Liver (tissue), 9 donors: Measurements from ENCODE around the gene TRAPPC3L. TPM values are rescaled to one million over a fixed set of nuclear protein-coding genes. Genes with fewer than 3 reads are reported as not detected.
A peak's percentile ranks its signal among the peaks of the same experiment; 100 is the strongest.

Experiments
- DNase-seq: peaks from one replicate; pipeline ENCODE4 v3.0.0-alpha.2; 2017; ENCODE audit warnings: low spot score
- H3K27ac ChIP-seq, 2 donors: one replicate each; pipeline ENCODE4 v1.7.0; 2013; ENCODE audit warnings: inconsistent platforms in 2 of 2, low read length in 2 of 2, control low read depth in 1 of 2, low read depth in 1 of 2, mild to moderate bottlenecking in 1 of 2
- H3K27me3 ChIP-seq, 4 donors: one replicate each; pipeline versions ENCODE4 v1.6.1 to v1.7.0; 2013; ENCODE audit warnings: low read length in 3 of 4, inconsistent platforms in 1 of 4, mild to moderate bottlenecking in 1 of 4, moderate library complexity in 1 of 4; ENCODE audit not compliant: control insufficient read depth in 4 of 4, insufficient read depth in 4 of 4
- H3K36me3 ChIP-seq, 4 donors: one replicate each; pipeline versions ENCODE4 v1.6.1 to v1.7.0; 2013; ENCODE audit warnings: low read length in 3 of 4, mild to moderate bottlenecking in 3 of 4, low read depth in 1 of 4, moderate library complexity in 1 of 4; ENCODE audit not compliant: control insufficient read depth in 4 of 4, insufficient read depth in 3 of 4
- H3K4me1 ChIP-seq, 4 donors: one replicate each; pipeline versions ENCODE4 v1.6.1 to v1.7.0; 2013; ENCODE audit warnings: low read length in 3 of 4, mild to moderate bottlenecking in 3 of 4, moderate library complexity in 1 of 4; ENCODE audit not compliant: control insufficient read depth in 4 of 4, insufficient read depth in 4 of 4
- H3K4me3 ChIP-seq, 3 donors: one replicate each; pipeline versions ENCODE4 v1.6.1 to v1.7.0; 2013; ENCODE audit warnings: low read length in 3 of 3, control low read depth in 1 of 3, low read depth in 1 of 3, mild to moderate bottlenecking in 1 of 3
- H3K9ac ChIP-seq, 2 donors: one replicate each; pipeline ENCODE4 v1.7.0; 2013; ENCODE audit warnings: low read length in 2 of 2, mild to moderate bottlenecking in 2 of 2, moderate library complexity in 2 of 2, control low read depth in 1 of 2, low read depth in 1 of 2
- H3K9me3 ChIP-seq, 4 donors: one replicate each; pipeline versions ENCODE4 v1.6.1 to v1.7.0; 2013; ENCODE audit warnings: low read length in 3 of 4; ENCODE audit not compliant: control insufficient read depth in 4 of 4
- EGR1 ChIP-seq, 2 donors: IDR thresholded peaks; 2 replicates each; pipeline ENCODE4 v1.6.1; 2016 to 2018; ENCODE audit warnings: antibody characterized with exemption in 2 of 2, low read depth in 2 of 2
- FOXA1 ChIP-seq: IDR thresholded peaks from 2 replicates; pipeline ENCODE4 v1.6.1; 2016; ENCODE audit warnings: antibody characterized with exemption
- FOXA2 ChIP-seq: IDR thresholded peaks from 2 replicates; pipeline ENCODE4 v1.6.1; 2016; ENCODE audit warnings: antibody characterized with exemption
- GABPA ChIP-seq, 2 donors: IDR thresholded peaks in 1 of 2; conservative IDR thresholded peaks in 1 of 2; 2 replicates each; pipeline ENCODE4 v1.6.1; 2016; ENCODE audit warnings: antibody characterized with exemption in 2 of 2, mild to moderate bottlenecking in 1 of 2, moderate library complexity in 1 of 2
- HNF4A ChIP-seq, 2 donors: conservative IDR thresholded peaks; 2 replicates each; pipeline ENCODE4 v1.6.1; 2016; ENCODE audit warnings: antibody characterized with exemption in 2 of 2, mild to moderate bottlenecking in 2 of 2
- HNF4G ChIP-seq: IDR thresholded peaks from 2 replicates; pipeline ENCODE4 v1.6.1; 2016; ENCODE audit warnings: antibody characterized with exemption
- JUND ChIP-seq, 2 donors: IDR thresholded peaks; 2 replicates each; pipeline ENCODE4 v1.6.1; 2016; ENCODE audit warnings: antibody characterized with exemption in 2 of 2
- NR2F2 ChIP-seq: IDR thresholded peaks from 2 replicates; pipeline ENCODE4 v1.6.1; 2016; ENCODE audit warnings: antibody characterized with exemption
- RAD21 ChIP-seq, 2 donors: IDR thresholded peaks; 2 replicates each; pipeline ENCODE4 v1.6.1; 2016; ENCODE audit warnings: antibody characterized with exemption in 2 of 2, mild to moderate bottlenecking in 2 of 2
- SP1 ChIP-seq: IDR thresholded peaks from 2 replicates; pipeline ENCODE4 v1.6.1; 2018; ENCODE audit warnings: antibody characterized with exemption, mild to moderate bottlenecking
- TAF1 ChIP-seq: conservative IDR thresholded peaks from 2 replicates; pipeline ENCODE4 v1.6.1; 2016; ENCODE audit warnings: antibody characterized with exemption, mild to moderate bottlenecking
- YY1 ChIP-seq: IDR thresholded peaks from 2 replicates; pipeline ENCODE4 v1.6.1; 2016; ENCODE audit warnings: antibody characterized with exemption, mild to moderate bottlenecking
- WGBS: extraction: QIAGEN DNeasy Blood & Tissue Kit; methylation state at CpG from one replicate; pipeline ENCODE4 v1.1.7; 2013; 5-methylcytosine and 5-hydroxymethylcytosine counted together
- polyA plus RNA-seq, 2 donors: library from polyadenylated mRNA; stranded (reverse) in 1 of 2; unstranded in 1 of 2; fragments of 200-250 nt in 1 of 2; fragments of >200 nt in 1 of 2; fragmentation: Nextera tagmentation in 1 of 2; extraction: Ambion mirVana in 1 of 2; gene quantifications; one replicate each; pipeline versions ENCODE4 v1.2.1 to v1.2.3, GENCODE V29; 2013 to 2015
- total RNA-seq, 2 donors: library from RNA; depleted of rRNA; stranded (reverse); fragments of >200 nt; gene quantifications; one replicate each; pipeline ENCODE4 v1.2.3, GENCODE V29; 2014
- TF ChIP-seq, protein P1 (sequence below): IDR thresholded peaks from 2 replicates; pipeline ENCODE4 v1.6.1; 2016; ENCODE audit warnings: antibody characterized with exemption
- TF ChIP-seq, protein P2 (sequence below): fragments of 150-350 bp; IDR thresholded peaks from 2 replicates; pipeline ENCODE4 v1.5.1; 2017; ENCODE audit warnings: improper control_type of control experiment, low read depth, low read length; ENCODE audit not compliant: missing input control
- TF ChIP-seq, protein P3 (sequence below): IDR thresholded peaks from 2 replicates; pipeline ENCODE4 v1.6.1; 2016; ENCODE audit warnings: antibody characterized with exemption
- TF ChIP-seq, protein P4 (sequence below): IDR thresholded peaks from 2 replicates; pipeline ENCODE4 v1.6.1; 2016; ENCODE audit warnings: antibody characterized with exemption
- donor health status: healthy.
- donor health status: healthy.
- donor health status: healthy.
- donor health status: healthy.
- donor health status: healthy.

TRAPPC3L gene
- total and polyA plus RNA-seq, 4 donors, result 0.08 to 0.21 (median 0.16) TPM

DNA sequence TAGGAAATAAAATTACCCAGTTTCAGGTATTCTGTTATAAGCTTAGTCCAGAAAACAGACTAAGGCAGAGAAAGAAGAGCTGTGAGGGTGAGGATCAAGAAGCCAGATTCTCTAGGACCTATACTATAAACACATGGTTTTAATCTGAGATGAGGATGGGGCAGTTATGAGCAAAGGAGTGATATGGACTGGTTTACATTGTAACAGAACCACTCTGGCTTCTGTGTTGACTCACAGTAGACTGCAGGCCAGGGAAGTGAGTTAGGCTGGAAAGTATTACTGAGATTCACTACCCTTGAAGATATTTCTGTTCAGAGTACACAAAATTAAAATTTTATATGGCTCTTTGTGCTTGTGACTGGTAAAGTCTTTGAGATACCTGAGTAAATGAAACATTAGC lies 22.6 kb upstream of the TRAPPC3L start:
- no peak overlapping the region for H3K27ac ChIP-seq
- peaks cover 0 to 3% (median 0%) of the 10 kb centered on the region in 4 donors for H3K27me3 ChIP-seq
- TF ChIP-seq NR2F2 (no peak), HNF4A (conservative IDR thresholded peaks at IDR 0.05) (no peak), FOXA1 (no peak), TAF1 (no peak), FOXA2 (no peak), SP1 (no peak), GABPA (IDR thresholded peaks at IDR 0.05 in 1 of 2, conservative IDR thresholded peaks at IDR 0.05 in 1 of 2) (no peak), RAD21 (IDR thresholded peaks at IDR 0.05) (no peak), HNF4G (no peak), JUND (IDR thresholded peaks at IDR 0.05) (no peak), EGR1 (IDR thresholded peaks at IDR 0.05; ENCODE audit: low read depth in 2 of 2) (no peak), YY1 (no peak)
- TF ChIP-seq, protein P1, sequence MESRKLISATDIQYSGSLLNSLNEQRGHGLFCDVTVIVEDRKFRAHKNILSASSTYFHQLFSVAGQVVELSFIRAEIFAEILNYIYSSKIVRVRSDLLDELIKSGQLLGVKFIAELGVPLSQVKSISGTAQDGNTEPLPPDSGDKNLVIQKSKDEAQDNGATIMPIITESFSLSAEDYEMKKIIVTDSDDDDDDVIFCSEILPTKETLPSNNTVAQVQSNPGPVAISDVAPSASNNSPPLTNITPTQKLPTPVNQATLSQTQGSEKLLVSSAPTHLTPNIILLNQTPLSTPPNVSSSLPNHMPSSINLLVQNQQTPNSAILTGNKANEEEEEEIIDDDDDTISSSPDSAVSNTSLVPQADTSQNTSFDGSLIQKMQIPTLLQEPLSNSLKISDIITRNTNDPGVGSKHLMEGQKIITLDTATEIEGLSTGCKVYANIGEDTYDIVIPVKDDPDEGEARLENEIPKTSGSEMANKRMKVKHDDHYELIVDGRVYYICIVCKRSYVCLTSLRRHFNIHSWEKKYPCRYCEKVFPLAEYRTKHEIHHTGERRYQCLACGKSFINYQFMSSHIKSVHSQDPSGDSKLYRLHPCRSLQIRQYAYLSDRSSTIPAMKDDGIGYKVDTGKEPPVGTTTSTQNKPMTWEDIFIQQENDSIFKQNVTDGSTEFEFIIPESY, result no peak
- TF ChIP-seq, protein P2, sequence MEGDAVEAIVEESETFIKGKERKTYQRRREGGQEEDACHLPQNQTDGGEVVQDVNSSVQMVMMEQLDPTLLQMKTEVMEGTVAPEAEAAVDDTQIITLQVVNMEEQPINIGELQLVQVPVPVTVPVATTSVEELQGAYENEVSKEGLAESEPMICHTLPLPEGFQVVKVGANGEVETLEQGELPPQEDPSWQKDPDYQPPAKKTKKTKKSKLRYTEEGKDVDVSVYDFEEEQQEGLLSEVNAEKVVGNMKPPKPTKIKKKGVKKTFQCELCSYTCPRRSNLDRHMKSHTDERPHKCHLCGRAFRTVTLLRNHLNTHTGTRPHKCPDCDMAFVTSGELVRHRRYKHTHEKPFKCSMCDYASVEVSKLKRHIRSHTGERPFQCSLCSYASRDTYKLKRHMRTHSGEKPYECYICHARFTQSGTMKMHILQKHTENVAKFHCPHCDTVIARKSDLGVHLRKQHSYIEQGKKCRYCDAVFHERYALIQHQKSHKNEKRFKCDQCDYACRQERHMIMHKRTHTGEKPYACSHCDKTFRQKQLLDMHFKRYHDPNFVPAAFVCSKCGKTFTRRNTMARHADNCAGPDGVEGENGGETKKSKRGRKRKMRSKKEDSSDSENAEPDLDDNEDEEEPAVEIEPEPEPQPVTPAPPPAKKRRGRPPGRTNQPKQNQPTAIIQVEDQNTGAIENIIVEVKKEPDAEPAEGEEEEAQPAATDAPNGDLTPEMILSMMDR, result no peak
- TF ChIP-seq, protein P3, sequence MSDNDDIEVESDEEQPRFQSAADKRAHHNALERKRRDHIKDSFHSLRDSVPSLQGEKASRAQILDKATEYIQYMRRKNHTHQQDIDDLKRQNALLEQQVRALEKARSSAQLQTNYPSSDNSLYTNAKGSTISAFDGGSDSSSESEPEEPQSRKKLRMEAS, result no peak
- peaks cover 0 to 19% (median 14%) of the 10 kb centered on the region in 4 donors for H3K4me1 ChIP-seq
- H3K4me3 ChIP-seq, result no peak overlapping the region
- no peak overlapping the region for H3K9ac ChIP-seq
- H3K9me3 ChIP-seq, result no peaks in the 10 kb centered on the region
- no peak for DNase-seq
- no peaks in the 10 kb centered on the region for H3K36me3 ChIP-seq

DNA sequence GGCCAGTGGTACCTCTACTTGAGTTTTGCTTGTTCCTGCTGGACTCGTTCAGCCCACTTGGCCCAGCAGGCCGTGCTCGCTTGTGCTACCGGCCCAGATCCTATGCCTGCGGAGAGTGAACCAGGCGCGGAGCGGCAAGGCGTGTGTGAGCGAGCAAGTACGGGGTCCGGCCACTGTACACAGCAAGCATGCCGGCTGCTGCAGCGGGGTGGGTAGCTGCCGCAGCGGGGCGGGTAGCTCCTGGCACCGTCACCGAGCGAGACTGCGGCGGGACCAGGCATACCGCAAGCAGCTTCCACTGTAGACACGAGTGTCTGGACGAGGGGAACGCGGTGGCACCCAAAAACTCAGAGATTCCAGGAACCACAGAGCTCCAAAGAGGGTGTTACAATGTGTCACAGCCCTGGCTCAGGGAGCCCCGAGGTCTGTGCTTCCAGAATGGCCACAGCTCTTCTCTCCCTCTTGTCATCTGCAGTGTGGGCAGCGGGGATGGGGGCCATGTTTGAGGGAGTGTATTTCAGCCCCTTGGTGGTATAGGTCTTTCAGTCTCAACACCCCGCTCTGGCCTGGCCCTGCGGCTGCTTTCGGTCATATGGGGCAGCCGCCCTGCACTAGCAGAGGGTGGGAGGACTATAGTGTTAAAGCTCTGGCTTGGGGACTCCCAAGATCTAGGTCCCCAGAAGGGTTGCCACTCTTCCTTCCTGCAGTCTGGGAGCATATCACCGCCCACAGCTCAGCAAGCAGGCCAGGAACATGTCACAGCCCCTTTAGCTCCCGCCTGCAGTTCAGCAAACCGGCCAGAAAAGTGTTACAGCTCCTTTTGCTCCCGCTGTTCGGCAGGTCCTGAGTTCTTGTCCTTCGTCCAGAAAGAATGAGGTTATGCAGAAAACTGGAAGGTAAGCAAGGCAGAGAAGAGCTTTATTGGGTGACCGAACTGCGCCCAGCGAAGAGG lies 19.7 kb upstream of the TRAPPC3L start:
- H3K27ac ChIP-seq, result no peak overlapping the region
- H3K4me1 ChIP-seq, result peaks cover 0 to 10% (median 4%) of the 10 kb centered on the region in 4 donors
- 52% methylated on average over 42 of the region's 42 CpGs for whole genome bisulfite sequencing
- no peak overlapping the region for H3K9ac ChIP-seq
- no peaks in the 10 kb centered on the region for H3K9me3 ChIP-seq
- TF ChIP-seq, protein P4, sequence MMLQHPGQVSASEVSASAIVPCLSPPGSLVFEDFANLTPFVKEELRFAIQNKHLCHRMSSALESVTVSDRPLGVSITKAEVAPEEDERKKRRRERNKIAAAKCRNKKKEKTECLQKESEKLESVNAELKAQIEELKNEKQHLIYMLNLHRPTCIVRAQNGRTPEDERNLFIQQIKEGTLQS, result no peak
- TF ChIP-seq HNF4A (conservative IDR thresholded peaks at IDR 0.05) (no peak), FOXA2 (no peak), EGR1 (IDR thresholded peaks at IDR 0.05; ENCODE audit: low read depth in 2 of 2) (no peak), GABPA (IDR thresholded peaks at IDR 0.05 in 1 of 2, conservative IDR thresholded peaks at IDR 0.05 in 1 of 2) (no peak), RAD21 (IDR thresholded peaks at IDR 0.05) (no peak), JUND (IDR thresholded peaks at IDR 0.05) (no peak), TAF1 (no peak), NR2F2 (no peak), FOXA1 (no peak)
- TF ChIP-seq, protein P2, result no peak
- TF ChIP-seq, protein P3, result no peak
- peak overlapping the region in 1 of 3 donors; percentile 20 for H3K4me3 ChIP-seq
- no peaks in the 10 kb centered on the region for H3K36me3 ChIP-seq
- H3K27me3 ChIP-seq, result peaks cover 0 to 3% (median 0%) of the 10 kb centered on the region in 4 donors
- no peak for DNase-seq
